ENCODE data around the gene SYVN1.
"Not testable (repeated sequence)": the region's sequence is repeated elsewhere in the genome, so short reads cannot be mapped to it uniquely, and the experiment has no call there.

Gene SYVN1

DNA sequence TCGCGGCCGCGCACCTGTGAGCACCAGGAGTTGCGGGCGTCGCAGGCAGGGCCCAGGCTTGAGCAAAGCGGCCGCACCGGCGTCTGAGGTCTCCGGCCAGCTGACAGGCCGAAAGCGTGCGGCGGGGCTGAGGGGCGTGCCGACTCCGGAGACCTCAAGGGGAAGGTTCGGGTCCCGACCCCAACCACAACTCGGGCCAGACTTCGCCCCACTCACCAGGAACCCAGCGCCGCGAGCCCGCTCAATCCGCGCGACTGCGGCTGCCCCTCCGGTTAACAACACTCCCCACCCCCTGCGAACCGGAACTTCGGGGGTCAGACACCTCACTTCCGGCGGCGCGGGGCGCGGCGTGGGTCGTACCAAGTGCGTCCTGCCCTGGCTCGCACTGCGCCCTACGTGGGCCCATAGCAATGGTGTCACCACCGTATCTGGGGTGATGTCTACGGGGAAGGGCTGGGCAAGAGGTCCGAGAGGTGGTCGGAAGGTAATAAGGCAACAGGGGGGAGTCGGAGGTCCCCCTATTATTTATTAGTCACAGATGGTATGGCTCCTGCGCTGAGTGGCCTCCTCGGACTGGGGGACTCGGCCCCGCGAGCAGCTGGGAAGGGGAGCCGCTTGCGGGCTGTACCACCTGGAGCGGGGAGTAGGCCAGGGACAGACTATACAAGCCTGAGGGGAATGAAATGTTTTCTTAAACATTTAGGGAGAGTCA lies at the start of gene SYVN1:
SYVN1 (minus strand) TSS at position 280 of the 712 bp plus-strand sequence. CDS start 918 bp downstream, outside the sequence.
- peak; percentile 58 for DNase-seq

DNA sequence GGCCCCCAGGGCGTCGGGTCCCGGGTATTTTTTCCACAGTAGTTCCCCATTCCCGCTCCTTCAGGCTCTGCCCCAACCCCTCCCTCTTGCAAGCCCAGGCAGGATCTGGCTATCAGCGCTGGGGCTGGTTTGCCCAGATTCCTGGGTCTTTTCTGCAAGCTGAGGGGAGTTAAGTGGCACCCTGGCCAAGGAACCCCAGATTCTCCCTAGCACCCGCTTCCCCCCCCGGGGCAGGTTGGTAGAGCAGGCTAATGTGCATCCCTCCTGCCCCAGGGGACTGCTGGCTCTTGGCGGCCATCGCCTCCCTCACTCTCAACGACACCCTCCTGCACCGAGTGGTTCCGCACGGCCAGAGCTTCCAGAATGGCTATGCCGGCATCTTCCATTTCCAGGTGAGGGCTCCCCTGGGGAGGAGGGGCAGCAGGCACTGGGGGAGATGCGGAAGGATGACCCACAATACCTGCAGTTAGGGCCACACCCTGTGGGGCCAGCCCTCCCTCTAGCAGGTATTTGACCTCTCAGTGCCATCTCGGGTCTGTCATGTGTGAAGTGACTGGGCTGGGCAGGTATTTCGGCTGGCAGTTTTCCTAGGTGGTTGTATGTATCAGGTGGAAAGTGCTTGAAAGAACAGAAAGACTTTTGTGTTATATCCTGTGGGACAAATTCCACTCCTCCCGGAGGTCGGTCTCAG lies 49.0 kb upstream of the SYVN1 start:
- DNase-seq = no peak

DNA sequence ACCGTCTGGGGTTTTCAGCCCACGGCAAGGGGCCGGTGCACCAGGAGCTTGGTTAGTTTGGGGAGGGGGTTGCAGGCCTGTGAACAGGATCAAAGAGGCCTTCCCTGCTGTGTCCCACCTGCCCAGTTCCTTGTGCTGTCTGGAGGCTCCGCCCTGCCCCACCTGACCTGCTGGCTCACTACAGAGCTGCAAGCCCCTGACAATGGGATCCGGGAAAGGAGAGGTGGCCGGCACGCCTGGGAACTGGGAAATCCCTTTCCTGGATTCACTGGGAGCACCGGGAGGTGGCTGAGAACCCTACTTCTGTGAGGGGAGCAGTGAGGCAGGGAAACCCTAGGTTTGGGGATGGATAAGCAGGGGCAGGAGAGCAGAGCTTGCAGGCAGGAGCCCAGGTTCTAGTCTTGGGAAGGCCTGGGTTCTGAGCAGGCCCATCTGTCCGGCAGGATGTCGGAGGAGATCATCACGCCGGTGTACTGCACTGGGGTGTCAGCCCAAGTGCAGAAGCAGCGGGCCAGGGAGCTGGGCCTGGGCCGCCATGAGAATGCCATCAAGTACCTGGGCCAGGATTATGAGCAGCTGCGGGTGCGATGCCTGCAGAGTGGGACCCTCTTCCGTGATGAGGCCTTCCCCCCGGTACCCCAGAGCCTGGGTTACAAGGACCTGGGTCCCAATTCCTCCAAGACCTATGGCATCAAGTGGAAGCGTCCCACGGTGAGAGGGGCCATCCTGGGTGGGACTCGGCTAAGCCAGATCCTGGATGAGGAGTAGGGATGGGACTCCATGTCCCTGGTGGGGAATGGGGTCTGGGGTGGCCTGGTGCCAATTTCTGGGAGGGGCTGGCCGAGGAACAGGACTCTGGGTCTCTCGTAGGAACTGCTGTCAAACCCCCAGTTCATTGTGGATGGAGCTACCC lies 48.2 kb upstream of the SYVN1 start:
- no peak for DNase-seq

DNA sequence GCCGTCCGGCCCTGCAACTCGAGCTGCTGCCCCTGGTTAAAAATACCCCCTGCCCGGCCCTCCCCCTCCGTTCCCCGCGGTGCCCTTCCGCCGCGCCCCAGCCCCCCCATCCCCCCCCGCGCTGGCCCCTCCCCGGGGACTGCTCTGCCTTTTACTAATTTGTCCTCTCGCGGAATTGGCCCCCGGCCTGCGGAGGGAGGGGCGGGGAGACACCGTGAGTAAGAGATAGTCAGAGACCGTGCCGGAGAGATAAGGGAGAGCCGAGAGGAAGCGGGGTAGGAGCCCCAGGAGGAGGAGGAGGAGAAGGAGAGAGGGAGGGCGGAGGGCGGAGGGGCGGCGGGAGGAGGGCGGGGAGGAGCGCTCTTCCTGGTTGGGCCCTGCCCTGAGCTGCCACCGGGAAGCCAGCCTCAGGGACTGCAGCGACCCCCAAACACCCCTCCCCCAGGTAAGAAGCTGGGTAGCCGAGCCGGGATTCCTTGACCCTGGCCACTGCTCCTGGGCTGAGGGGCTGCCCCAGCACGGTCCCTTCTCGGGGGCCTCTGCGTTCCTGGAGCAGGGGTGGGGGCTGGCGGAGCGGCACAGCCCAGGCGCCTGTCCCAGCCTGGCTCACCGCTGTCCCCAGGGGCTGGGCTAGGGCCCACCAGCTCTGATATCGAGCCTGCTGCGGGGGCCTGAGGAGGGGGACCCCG lies 47.4 kb upstream of the SYVN1 start, which contains the start of gene CAPN1:
CAPN1 (plus strand) TSS at position 360 of the 689 bp plus-strand sequence. CDS start 774 bp downstream, outside the sequence.
- peak; percentile 22 for DNase-seq

DNA sequence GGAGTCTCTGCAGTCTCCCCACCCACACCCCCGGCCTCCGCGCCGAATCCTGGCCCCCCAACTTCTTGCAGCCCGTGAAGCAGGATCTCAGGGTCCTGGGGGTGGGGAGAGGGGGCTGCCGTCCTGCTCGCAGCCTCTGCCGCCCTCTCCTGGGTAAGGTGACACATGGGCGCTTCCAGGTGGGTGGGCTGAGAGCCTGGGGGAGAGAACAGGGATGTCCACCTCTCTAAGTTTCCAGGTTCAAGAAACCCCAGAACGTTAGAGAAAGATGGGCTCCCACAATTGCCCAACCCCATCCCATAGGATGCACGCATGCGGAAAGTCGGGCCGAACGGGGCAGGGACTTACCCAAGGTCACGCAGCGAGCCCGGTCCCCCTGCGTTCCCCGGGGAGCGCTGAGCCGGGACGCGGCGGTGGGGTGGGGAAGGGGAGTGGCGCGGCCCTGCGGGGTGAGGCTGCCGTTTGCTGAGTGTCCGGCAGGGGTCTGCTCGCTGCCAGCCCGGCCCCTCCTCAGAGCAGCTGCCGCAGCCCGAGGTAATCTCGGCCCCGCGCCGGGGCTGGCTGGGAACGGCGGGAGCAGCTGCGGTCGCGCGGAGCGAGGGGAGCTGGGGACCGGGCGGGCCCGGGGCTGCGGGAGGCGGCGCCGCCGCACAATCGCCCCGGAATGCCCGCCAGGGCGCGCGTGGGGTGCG lies 46.7 kb upstream of the SYVN1 start:
- DNase-seq = peak; percentile 3

DNA sequence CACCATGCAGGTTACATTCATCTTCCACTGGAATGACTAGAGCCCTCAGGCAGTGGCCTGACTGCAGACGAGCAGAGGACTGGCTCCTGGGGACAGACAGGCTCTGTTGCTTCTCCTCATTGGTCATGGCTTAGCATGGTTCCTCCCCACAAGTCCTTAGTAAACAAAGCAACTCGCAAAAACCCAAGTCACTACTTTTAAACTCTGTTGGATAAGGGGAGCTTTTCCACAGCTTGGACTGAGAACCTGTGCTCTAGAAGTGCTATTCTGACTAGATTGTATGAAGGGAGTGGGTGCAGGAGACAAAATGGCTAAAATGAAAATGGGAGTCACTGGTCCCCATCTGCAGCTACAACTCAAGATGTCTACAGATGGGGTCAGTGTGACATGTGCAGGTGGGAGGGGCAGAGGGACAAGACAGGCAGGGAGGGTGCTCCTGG lies 40.3 kb upstream of the SYVN1 start:
- not testable (repeated sequence) for DNase-seq

DNA sequence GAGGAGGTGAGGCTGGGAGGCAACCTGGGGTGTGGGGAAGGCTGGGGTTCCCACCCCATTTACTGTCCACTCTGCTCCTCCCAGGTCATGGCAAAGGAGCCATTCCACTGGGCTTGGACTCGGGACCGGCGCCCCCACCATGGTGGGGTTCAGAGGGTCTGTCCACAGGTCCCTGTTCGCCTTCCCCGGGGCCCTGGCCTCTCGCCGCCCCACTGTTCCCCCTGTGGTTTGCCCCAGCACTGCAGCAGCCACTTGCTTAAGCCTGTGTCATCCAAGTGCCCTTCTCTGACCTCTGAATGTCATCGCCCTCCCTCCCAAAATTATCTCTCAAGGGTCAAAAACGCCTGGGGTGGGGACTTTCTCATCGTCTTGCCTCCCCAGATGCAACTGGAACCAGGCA lies 38.3 kb upstream of the SYVN1 start:
- no peak for DNase-seq

DNA sequence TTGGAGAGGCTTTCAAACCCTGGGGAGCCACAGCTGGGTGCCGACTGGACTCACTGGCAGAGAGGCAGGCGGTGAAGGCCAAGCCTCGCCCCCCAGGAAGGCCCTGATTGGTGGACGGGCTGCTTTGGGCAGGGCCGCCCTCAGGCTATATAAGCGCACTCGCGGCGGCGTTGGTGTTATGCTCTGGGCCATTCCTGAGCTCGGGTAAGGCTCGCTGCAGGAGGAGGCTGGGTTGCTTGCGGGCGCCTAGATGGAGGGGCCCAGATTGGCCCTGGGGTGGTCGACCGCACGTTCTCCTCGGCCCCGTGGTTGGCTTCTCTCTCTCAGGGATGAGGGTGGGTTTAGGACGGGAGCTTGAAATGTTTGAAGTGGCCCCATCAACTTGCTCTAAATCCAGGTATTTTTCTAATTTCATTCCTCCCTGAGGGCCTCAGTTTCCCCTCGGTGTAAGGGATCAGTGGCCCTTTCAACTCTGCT lies 35.8 kb upstream of the SYVN1 start, which contains the start of gene SPDYC:
SPDYC (plus strand) TSS at position 176 of the 477 bp plus-strand sequence. CDS start 1,125 bp downstream, outside the sequence.
- no peak for DNase-seq

DNA sequence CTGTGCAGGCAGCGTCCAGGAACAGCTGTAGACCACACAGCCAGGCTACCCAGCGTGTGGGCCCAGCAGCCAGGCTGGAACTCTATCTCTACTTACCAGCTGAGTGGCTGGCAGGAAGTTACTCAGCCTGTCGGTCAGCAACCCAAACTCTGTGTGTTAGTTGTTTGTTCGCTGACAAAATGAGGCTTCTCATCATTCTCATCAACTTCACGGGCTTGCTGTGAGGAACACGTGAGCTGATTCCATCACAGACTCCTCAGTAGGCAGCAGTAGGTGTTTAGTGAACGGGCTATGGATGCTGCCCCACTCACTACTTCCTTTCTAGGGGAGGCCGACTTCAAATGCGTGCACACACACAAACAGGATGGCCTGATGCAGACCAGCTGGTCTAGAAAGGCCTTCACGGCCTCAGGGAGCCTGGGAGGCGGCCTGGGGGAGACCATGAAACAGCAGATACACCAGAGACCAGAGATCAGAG lies 34.9 kb upstream of the SYVN1 start:
- DNase-seq = no peak

DNA sequence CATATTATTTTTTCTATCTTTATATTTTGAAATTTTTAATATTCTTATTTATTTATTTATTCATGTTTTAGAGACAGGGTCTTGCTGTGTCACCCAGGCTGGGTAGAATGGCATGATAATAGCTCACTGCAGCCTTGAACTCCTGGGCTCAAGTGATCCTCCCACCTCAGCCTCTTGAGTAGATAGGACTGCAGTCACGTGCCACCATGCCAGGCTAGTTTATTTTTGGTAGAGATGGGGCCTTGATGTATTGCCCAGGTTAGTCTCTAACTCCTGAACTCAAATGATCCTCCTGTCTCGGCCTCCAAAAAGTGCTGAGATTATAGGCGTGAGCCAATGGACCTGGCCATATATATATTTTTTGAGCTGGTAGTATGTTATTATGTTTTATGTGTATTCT lies 33.3 kb upstream of the SYVN1 start:
- no peak for DNase-seq

DNA sequence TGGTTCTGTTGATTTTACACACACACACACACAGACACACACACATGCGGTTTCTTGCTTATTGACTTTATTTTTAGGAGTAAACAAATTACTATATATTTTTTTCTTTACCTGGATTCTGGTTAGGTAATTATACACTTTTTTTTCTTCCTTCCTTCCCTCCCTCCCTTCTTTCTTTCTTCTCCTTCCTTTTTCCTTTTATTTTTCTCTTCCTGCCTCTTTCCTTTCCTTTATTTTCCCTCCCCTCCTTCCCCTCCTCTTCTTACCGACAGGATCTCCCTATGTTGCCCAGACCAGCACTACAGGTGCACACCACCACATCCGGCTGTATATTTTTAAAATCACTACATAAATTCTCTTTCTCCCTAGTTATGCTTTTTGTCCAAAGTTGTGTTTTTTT lies 32.6 kb upstream of the SYVN1 start:
- no peak for DNase-seq

DNA sequence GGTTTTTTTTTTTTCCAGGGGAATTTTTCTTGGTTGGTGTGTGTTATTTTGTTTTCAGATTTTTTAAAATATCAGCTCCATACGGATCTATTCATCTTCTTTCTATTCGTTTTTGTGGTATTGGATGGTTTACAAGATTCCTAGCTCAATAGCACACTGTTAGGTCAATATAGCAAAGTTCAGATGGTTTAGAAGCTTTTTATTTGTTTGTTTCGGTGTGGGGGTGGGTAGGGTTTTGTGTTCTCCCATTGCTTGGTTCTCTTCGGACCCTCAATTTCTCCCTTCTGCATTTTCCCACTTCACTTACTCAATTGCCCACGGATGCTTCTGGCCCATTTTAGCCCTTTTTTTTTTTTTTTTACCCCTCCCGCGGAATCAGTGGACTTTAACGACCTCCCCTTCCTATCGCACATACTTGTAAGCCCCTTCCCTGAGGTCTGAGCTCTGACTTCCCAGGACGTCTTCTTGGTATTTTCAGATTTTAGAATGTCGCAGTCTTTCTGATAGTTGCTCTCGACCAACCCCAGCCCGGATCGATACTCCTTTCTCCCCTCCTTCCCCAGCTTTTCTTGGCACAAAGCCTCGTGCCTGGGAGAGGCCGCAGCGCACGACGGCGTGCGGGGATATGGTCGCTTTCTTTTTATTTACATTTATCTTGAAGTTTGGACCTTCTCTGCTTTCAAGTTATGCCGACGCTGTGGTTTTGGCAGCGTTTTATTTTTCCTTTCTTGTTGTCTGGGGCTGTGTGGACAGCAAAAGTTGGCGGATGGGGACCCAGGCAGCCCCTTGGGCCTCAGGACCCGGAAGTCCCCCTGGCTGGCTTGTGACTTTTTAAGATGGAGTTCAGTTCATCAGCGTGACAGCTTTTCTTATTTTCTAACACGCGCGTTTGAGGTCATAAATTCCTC lies 31.3 kb upstream of the SYVN1 start:
- DNase-seq = no peak

DNA sequence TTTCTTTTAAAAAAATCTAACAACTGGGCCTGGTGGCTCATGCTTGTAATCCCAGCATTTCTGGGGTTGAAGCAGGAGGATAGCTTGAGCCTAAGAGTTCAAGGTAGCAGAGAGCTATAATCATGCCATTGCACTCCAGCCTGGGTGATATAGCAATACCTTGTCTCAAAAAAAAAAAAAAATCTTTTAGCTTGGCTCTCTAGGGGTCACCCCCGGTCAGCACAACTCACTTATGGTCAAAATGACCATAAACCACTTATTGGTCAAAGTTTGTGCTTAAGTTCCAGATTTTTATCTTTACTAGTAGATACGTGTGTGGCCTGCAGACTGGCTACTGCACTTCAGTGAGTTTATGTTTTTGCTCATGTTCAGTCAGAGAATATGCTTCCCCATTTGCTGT lies 29.4 kb upstream of the SYVN1 start:
- DNase-seq = no peak

DNA sequence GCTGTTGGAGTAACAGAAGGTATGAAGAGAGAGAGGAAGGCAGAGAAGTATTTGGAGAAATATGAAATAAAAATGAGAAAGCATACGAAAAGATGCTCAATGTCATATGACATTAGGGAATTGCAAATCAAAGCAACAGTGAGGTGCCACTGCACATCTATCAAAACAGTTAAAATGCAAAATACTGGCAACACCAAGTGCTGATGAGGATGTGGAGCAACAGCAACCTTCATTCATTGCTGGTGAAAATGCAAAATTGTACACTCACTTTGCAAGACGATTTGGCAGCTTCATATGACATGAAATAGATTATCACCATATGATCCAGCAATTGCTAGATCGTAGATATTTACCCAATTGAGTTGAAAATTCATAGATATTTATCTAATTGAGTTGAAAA lies 26.3 kb upstream of the SYVN1 start:
- no peak for DNase-seq

DNA sequence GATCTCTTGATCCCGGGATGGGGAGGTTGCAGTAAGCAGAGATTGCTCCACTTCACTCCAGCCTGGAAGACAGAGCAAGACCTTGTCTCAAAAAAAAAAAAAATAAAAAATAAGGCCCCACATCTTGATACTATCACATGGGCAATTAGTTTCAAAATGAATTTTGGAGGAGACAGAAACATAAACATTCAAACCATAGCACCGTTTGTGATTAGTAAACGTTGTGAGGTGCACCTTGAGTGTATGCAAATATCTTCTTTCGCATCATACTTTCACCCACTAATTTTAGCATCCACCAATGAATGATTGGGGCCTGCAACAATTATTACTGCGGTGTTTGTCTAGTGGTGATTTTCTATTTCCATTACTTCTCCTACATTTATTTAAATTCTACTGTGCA lies 24.7 kb upstream of the SYVN1 start:
- no peak for DNase-seq

DNA sequence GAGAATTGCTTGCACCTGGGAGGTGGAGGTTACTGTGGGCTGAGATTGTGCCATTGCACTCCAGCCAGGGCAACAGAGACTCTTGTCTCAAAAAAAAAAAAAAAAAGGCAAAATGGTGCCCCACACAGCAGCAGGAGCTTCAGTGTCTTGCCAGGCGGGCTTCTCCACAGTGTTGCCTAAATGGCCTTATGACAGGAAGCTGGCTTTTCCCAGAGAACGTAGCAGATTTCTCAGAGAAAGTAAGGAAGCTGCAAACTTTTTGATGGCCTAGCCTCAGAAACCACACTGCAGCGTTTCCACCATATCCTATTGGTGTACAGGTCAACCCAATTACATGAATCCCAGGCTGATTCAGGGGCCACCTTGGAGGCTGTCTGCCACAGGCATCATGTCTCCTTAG lies 23.0 kb upstream of the SYVN1 start:
- DNase-seq = no peak

DNA sequence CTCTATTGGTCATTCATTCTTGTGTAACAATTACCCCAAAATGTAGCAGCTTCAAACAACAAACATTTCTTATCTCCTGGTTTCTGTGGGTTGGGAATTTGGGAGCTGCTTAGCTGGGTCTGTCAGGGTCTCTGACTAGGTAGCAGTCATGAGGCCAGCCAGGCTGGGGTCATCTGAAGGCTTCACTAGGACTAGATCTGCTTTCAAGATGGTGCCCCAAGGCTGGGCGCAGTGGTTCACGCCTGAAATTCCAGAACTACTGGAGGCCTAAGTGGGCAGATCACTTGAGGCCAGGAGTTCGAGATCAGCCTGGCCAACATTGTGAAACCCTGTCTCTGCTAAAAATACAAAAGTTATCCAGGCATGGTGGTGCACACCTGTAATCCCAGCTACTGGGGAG lies 22.6 kb upstream of the SYVN1 start:
- DNase-seq = no peak

DNA sequence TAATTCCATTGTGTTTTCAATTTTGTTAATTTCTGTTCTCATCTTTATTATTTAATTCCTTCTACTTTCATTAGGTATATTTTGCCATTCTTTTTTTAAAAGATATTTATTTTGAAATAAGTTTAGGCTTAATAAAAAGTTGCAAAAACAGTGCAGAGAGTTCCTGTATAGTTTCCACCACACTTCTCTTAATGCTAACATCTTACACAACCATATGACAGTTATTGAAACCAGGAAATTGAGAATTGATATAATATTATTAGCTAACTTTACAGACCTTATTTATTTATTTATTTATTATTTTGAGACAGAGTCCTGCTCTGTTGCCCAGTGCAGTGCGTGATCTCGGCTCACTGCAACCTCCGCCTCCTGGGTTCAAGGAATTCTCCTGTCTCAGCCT lies 21.9 kb upstream of the SYVN1 start:
- DNase-seq = no peak

DNA sequence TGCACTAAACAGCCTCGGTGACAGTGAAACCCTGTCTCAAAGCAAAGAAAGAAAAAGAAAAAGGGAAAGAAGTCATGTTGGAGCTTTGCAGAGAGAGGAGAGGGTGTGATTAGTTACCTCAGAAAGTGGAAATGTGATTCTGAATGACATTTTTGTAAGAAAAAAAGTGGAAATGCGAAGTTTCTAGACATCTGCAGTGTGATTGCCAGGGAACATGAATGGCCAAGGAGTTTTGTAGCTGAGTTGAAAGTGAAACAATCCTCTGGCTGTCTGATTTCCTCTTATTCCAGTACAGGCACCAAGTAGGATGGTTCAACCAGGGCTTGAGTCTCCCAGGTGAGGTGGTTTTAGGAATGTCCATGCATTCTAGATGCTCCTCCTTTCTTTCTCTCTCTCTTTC lies 17.8 kb upstream of the SYVN1 start:
- DNase-seq = no peak

DNA sequence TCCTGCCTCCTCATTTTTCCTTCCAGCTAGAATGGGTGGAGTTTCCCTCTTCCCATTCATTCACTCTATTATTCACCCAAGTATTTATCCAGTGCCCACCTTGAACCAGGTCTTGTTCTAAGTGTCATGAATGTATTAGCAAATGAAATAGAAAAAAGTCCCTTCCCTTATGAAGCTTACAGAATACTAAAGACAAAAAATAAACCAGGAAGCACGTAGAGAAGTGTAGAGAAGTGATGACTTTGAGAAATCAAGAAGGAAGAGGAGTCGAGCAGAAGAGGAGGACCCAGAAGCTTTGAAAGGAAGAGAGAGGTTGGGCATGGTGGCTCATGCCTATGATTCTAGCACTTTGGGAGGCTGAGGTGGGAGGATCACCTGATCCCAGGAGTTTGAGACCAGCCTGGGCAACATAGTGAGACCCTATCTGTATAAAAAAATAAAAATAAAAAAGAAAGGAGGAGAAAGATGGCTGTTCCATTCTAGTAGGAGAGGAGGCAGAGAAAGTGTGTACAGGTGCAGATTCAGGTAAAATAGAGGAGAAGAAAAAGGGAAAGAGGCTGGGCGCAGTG lies 17.1 kb upstream of the SYVN1 start:
- no peak for DNase-seq
